G401 (cell line): ENCODE data around the gene KSR2. TPM values are rescaled to one million over a fixed set of nuclear protein-coding genes. Genes with fewer than 3 reads are reported as not detected.
"Not testable (repeated sequence)": the region's sequence is repeated elsewhere in the genome, so short reads cannot be mapped to it uniquely, and the experiment has no call there.

Source experiments
- DNase-seq: peaks from one replicate; pipeline ENCODE4 v3.0.0-alpha.2; 2015; ENCODE audit warnings: low spot score
- in situ Hi-C: cut with HindIII; loops from 2 replicates; pipeline ENCODE4 v1.10.0; 2016; ENCODE audit warnings: low sequenced_read_pairs, mixed read lengths
- total RNA-seq: library from RNA; depleted of rRNA; stranded (reverse); fragments of >200 nt; shearing (Covaris generic); gene quantifications from 2 replicates; pipeline ENCODE4 v1.2.3, GENCODE V29; 2014

Gene KSR2
- total RNA-seq, 1 experiment from 2014 or later: not detected

GRCh38 chr12:117836999-117837736 lies 131.6 kb downstream of the KSR2 start:
- DNase-seq: peak; percentile 92
- in situ Hi-C loops: no loop called here

DNA sequence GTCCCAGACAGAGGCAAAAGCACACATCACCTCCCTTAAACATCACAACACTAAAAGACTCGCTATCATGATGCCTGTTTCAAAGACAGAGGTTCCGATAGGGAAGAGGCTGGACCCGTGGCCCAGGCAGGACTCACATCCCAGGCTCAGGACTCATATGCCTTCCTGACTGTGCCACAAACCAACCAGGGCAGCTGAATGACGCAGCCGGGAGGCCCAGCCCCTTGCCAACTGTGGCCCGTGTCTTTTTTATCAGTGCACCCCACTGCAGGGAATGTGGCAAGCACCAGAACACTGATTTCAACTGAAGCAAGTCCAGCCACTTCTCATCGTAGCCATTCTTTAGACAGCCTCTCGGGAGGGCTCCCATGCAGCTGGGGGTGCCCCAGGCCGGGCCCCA lies 132.3 kb downstream of the KSR2 start:
- in situ Hi-C loops: no loop called here
- DNase-seq: peak; percentile 45

- in situ Hi-C loops: no loop called here
- no peak for DNase-seq
These were observed 133.6 kb downstream of the KSR2 start for GRCh38 chr12:117835156-117835555.

DNA sequence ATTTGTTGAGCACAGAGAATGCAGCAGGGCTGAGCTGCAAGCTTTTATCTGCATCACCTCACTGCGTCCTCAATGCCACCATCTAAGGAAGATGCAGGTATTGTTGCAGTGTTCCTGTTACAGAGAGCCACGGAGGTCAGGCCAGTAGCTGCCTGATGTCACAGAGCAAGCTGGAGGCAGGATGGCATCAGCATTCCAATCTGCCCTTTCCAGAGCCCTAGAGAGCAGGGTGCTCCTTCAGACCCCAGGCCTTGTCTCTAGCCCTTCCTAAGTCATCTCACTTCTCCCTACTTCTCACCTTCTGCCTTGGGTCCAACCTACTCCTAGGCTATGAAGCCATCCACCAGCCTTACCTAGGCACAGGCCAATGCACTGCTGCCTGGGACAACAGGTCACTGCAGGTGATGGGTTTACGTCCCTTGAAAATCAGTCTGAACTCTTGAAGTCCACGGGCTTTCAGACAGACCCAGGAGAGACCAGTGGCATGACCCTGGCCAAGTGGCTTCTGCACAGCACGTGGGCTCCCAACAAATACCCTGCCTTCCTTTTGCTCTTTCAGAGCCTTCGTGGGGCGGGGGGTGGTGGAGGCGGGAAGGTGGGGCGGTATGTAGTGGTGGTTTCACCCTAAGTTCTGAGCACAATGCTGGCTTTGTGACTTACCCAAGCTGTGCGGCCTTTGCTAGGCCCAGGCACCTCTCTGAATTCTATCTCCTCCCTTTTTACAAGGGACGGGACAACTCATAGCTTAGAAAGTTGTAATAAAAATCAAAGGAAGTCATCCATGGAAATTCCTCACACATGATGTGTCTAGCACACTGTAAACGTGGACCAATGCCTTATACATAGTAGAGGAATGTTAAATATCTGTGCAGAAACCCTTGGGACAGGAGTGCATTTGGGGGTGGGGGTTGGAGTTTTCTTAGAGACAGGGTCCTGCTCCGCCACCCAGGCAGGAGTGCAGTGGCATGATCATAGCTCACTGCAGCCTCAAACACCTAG lies 136.0 kb downstream of the KSR2 start:
- DNase-seq: no peak
- in situ Hi-C loops: no loop called here

DNA sequence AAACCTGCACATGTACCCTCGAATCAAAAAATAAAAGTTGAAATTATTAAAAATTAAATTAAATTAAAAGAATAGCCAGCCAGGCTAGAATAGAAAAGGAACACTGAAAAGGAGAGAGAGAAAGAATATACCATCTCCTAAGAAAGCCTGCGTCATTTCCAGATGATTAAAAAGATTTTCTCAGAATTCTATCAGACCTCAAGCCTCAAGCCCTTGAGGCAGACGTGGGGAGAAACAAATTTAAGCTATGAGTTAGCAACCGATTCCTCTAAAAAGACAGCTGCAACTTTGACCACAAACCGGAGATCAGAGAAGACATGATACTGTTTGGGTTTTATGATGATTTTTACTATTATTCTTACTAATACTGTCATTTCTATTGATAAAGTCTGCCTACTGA lies 138.3 kb downstream of the KSR2 start:
- DNase-seq: no peak
- in situ Hi-C loops: no loop called here

DNA sequence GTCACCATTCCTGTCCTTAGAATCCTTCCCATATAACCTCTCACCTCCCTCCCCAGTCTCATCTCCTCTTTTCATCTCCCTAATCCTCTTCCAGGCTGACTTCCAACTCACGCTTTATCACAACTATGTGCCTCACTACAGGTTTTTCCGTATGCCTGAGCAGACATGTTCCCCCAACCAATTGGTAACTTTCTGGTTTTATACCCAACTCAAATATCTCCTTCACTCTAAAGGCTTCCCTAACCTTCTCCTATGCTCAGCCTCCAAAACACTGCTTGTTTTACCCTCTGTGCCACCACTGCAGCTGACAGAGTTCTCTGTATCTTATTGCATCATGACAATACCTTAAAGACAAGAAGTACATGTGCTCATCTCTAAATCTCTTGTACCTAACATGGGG lies 139.7 kb downstream of the KSR2 start:
- in situ Hi-C loops: no loop called here
- no peak for DNase-seq

GRCh38 chr12:117827660-117828059 lies 141.1 kb downstream of the KSR2 start:
- DNase-seq: no peak
- in situ Hi-C loops: no loop called here

DNA sequence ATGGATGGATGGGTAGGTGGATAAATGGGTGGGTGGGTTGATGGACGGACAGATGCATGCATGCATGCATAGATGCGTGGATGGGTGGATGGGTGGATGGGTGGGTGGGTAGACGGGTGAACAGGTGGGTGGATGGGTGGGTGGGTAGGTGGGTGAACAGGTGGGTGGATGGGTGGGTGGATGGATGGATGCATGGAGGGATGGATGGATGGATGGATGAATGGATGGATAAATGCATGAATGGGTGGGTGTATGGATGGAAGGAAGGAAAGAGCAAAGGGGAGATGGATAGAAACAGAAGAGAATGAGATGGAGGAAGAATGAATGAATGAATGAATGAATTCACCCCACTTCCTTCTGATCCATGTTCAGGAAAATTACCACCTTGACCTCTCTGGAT lies 143.0 kb downstream of the KSR2 start:
- in situ Hi-C loops: no loop called here
- no peak for DNase-seq

DNA sequence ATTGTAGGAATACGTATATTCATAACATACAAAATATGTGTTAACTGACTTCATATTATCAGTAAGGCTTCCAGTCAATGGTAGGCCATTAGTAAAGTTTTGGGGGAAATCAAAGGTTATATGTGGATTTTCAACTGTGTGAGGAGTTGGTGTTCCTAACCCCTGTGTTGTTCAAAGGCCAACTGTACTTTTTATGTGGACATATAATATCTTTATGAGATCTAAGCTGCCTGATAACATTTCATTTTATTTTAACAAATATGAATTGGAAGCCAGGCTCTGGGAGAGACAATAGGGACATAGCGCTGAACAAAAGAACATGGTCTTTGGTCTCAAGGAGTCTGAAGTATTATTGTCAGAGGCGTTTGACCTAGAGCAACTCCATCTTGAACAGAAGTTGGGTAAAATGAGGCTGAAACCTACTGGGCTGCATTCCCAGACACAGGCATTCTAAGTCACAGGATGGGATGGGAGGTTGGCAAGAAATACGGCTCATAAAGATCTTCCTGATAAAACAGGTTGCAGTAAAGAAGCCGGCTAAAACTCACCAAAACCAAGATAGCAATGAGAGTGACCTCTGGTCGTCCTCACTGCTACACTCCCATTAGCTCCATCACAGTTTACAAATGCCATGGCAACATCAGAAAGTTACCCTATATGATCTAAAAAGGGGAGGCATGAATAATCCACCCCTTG lies 147.2 kb downstream of the KSR2 start:
- no peak for DNase-seq
- in situ Hi-C loops: no loop called here

GRCh38 chr12:117820216-117820907 lies 148.4 kb downstream of the KSR2 start:
- in situ Hi-C loops: no loop called here
- DNase-seq: no peak

DNA sequence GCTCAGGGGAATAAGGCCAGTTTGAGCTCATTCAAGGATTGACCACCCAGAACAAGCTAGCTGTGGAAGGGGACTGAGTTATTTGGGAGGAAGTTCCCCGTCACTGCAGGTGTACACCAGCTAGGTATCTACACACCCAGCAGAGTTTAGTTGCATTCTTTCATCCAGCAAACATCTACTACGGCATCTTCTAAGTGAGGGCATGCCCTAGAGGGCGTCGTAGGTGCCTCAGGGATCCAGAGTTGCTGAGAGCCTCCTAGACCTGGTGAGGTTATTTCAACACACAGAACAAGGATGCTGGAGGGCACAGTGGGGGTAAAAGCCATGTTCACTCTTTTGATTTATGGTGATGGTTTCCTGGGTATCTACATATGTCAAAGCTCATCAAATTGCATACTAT lies 149.6 kb downstream of the KSR2 start:
- in situ Hi-C loops: no loop called here

GRCh38 chr12:117818400-117818799 lies 150.4 kb downstream of the KSR2 start:
- in situ Hi-C loops: no loop called here
- DNase-seq: peak; percentile 13

More for the DNA sequence above, 149.6 kb downstream of the KSR2 start:
- DNase-seq: no peak

DNA sequence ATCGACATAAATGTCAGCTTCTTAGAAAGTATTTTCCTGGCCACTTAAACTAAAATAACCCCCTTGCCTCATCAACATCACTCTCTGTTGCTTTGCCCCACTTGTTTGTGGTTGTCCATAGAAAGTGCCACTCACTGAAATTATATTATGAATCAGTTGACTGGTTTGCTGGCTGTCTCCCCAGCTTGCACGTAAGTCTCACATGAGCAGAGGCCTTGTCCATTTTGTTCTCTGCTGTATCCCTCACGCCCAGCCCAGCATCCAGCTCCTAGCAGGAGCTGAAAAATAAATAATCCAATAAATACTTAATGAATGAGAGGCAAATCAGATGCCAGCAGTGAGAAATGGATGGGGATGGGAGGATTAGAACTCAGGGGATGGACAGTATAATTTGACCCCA lies 159.3 kb downstream of the KSR2 start:
- in situ Hi-C loops: no loop called here
- peak; percentile 16 for DNase-seq

DNA sequence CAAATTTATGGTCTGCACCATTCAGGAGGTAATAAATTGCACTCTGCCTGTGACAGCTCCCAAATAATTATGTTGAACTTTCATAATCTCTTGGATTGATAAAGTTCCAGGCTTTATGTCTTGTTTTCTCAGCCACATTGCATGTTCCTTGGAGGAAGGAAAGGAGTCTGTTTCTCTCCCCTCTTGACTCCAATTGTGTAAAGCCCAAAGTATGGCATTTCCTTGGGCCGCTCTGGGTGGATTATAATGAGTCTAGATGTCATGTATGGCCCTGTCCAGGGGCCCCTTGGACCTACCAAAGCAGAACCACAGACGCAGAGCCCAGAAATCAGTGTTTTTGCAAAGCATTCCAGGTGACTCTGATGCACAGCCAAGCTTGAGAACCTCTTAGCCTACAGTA lies 160.8 kb downstream of the KSR2 start:
- in situ Hi-C loops: no loop called here
- no peak for DNase-seq

DNA sequence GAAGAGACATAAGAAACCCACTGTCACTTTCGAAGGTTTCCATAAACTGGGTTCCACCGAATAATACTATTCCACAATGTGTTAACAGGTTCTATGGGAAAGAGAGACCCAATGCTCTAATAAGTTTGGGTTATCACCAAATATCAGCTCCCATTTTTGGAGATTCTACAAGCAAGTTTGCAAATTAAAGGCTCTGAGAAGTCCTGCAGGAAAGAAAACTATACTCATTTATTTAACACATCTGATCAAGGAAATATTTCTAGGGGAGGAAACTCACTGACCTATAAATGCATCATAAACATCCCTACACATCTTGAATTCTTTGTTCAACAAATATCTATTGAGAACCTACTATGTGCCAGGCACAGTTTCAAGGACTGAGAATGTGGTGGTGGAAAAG lies 161.4 kb downstream of the KSR2 start:
- DNase-seq: no peak
- in situ Hi-C loops: no loop called here

- DNase-seq: no peak
- in situ Hi-C loops: no loop called here
These were observed 162.9 kb downstream of the KSR2 start for GRCh38 chr12:117805865-117806264.

- in situ Hi-C loops: no loop called here
- no peak for DNase-seq
These were observed 165.8 kb downstream of the KSR2 start for GRCh38 chr12:117803001-117803400.

DNA sequence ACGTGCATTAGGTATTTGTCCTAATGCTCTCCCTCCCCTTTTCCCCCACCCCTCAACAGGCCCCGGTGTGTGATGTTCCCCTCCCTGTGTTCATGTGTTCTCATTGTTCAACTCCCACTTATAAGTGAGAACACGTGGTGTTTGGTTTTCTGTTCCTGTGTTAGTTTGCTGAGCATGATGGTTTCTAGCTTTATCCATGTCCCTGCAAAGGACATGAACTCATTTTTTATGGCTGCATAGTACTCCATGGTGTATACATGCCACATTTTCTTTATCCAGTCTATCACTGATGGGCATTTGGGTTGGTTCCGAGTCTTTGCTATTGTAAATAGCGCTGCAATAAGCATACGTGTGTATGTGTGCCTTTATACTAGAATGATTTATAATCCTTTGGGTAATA lies 168.1 kb downstream of the KSR2 start:
- DNase-seq, in situ Hi-C loops: not testable (repeated sequence)

DNA sequence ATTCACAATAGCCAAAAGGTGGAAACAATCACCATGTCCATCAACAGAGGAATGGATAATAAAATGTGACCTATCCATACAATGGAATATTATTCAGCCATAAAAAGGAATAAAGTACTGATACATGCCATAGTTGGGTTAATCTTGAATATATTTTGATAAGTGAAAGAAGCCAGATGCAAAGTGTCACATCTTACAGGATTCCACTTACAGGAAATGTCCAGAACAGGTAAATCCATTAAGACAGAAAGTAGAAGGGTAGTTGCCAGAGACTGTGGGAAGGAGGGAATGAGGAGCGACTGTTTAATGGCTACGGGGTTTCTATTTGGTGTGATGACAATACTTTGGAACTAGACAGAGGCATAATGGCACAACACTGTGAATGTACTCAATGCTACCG lies 171.6 kb downstream of the KSR2 start:
- in situ Hi-C loops: no loop called here
- no peak for DNase-seq
